Fibroblast of lung (primary cell): Measurements from ENCODE around the gene KCNJ6. TPM values are rescaled to one million over a fixed set of nuclear protein-coding genes. Genes with fewer than 3 reads are reported as not detected.

ENCODE experiments used
- DNase-seq, 2 donors: peaks; one replicate each; pipeline versions ENCODE4 v3.0.0 to v3.0.0-alpha.2; 2010; ENCODE audit warnings: low read depth in 2 of 2
- H2AFZ ChIP-seq: 2 replicates; pipeline ENCODE4 v1.5.1; 2012; ENCODE audit warnings: low read length, control low read depth, inconsistent platforms
- H3K27ac ChIP-seq: 2 replicates; pipeline ENCODE4 v1.5.1; 2011; ENCODE audit warnings: low read length, control low read depth; ENCODE audit not compliant: insufficient read depth
- H3K27me3 ChIP-seq: 2 replicates; pipeline ENCODE4 v1.5.1; 2011; ENCODE audit warnings: mild to moderate bottlenecking, low read length; ENCODE audit not compliant: control insufficient read depth, insufficient read depth
- H3K36me3 ChIP-seq: 2 replicates; pipeline ENCODE4 v1.5.1; 2011; ENCODE audit warnings: low read length; ENCODE audit not compliant: control insufficient read depth, insufficient read depth
- H3K4me1 ChIP-seq: 2 replicates; pipeline ENCODE4 v1.5.1; 2011; ENCODE audit warnings: low read length; ENCODE audit not compliant: control insufficient read depth, insufficient read depth; ENCODE audit errors: extremely low read depth
- H3K4me2 ChIP-seq: 2 replicates; pipeline ENCODE4 v1.5.1; 2011; ENCODE audit warnings: low read length, control low read depth; ENCODE audit not compliant: insufficient read depth; ENCODE audit errors: extremely low read depth
- H3K4me3 ChIP-seq, 4 experiments: fragments of 200-600 bp in 1 of 4; sonication (generic) in 1 of 4; replicated peaks in 1 of 4; 2 replicates each; pipeline ENCODE4 v1.5.1; 2011 to 2016; ENCODE audit warnings: low read length in 4 of 4, low read depth in 3 of 4, mild to moderate bottlenecking in 3 of 4, control low read depth in 2 of 4, inconsistent platforms in 1 of 4, mixed read lengths in 1 of 4; ENCODE audit not compliant: insufficient read depth in 1 of 4; ENCODE audit errors: control extremely low read depth in 1 of 4
- H3K79me2 ChIP-seq: 2 replicates; pipeline ENCODE4 v1.5.1; 2012; ENCODE audit warnings: mild to moderate bottlenecking, low read length, inconsistent platforms; ENCODE audit not compliant: control insufficient read depth, insufficient read depth
- H3K9ac ChIP-seq: 2 replicates; pipeline ENCODE4 v1.5.1; 2011; ENCODE audit warnings: mild to moderate bottlenecking, low read length, control low read depth; ENCODE audit not compliant: insufficient read depth
- H3K9me3 ChIP-seq: 2 replicates; pipeline ENCODE4 v1.5.1; 2012; ENCODE audit warnings: low read depth, low read length; ENCODE audit not compliant: control insufficient read depth, insufficient read depth
- H4K20me1 ChIP-seq: 2 replicates; pipeline ENCODE4 v1.5.1; 2011; ENCODE audit warnings: low read length; ENCODE audit not compliant: control insufficient read depth, insufficient read depth; ENCODE audit errors: extremely low read depth
- CTCF ChIP-seq, 2 donors: IDR thresholded peaks in 1 of 2; conservative IDR thresholded peaks in 1 of 2; 1 replicate in 1 of 2; 2 replicates in 1 of 2; pipeline ENCODE4 v1.5.1; 2011 to 2012; ENCODE audit warnings: low read length in 2 of 2, control low read depth in 1 of 2, inconsistent platforms in 1 of 2, low read depth in 1 of 2, mild to moderate bottlenecking in 1 of 2
- EZH2 ChIP-seq: IDR thresholded peaks from 2 replicates; pipeline ENCODE4 v1.5.1; 2012; ENCODE audit warnings: low read length, control low read depth, mild to moderate bottlenecking; ENCODE audit errors: missing control alignments
- polyA plus RNA-seq, 2 donors: library from polyadenylated mRNA; depleted of rRNA in 1 of 2; stranded (reverse) in 1 of 2; unstranded in 1 of 2; fragments of >200 nt; gene quantifications; 2 replicates each; pipeline ENCODE4 v1.2.1, GENCODE V29; 2011 to 2012; ENCODE audit warnings: missing spikeins in 1 of 2
- total RNA-seq: library from RNA; depleted of rRNA; stranded (reverse); fragments of >200 nt; gene quantifications from 2 replicates; pipeline ENCODE4 v1.2.1, GENCODE V29; 2014

Gene KCNJ6
- total and polyA plus RNA-seq, 2 donors (not counting 1 experiment from before 2014, with no cell fraction given), result under 0.01 to 7.6 TPM

GRCh38 chr21:37917612-37918011, 1.4 kb upstream of the KCNJ6 start:
- no peaks in the 10 kb centered on the region for H3K79me2 ChIP-seq
- TF ChIP-seq EZH2 (no peak), CTCF (conservative IDR thresholded peaks at IDR 0.05 in 1 of 2, IDR thresholded peaks at IDR 0.05 in 1 of 2; ENCODE audit: low read depth in 1 of 2, low read length in 2 of 2) (no peak)
- H3K4me2 ChIP-seq, result no peak overlapping the region
- peaks cover 4% of the 10 kb centered on the region for H3K4me1 ChIP-seq
- H3K9ac ChIP-seq, result no peak overlapping the region
- H3K27ac ChIP-seq, result no peak overlapping the region
- no peaks in the 10 kb centered on the region for H3K36me3 ChIP-seq
- peak; percentile 42 to 56 for DNase-seq
- no peak overlapping the region for H2AFZ ChIP-seq
- peaks cover 13% of the 10 kb centered on the region for H3K27me3 ChIP-seq
- H3K4me3 ChIP-seq, result no peak overlapping the region
- no peaks in the 10 kb centered on the region for H3K9me3 ChIP-seq
- H4K20me1 ChIP-seq, result no peaks in the 10 kb centered on the region

GRCh38 chr21:37915941-37916309, 332 bp downstream of the KCNJ6 start:
- peak overlapping the region; percentile 28 for H3K27ac ChIP-seq
- H3K36me3 ChIP-seq, result no peaks in the 10 kb centered on the region
- H3K79me2 ChIP-seq, result no peaks in the 10 kb centered on the region
- TF ChIP-seq CTCF (conservative IDR thresholded peaks at IDR 0.05 in 1 of 2, IDR thresholded peaks at IDR 0.05 in 1 of 2; ENCODE audit: low read depth in 1 of 2, low read length in 2 of 2), result no peak
- no peak for TF ChIP-seq EZH2
- H3K4me2 ChIP-seq, result peak overlapping the region; percentile 69
- DNase-seq, result no peak
- H3K9ac ChIP-seq, result peak overlapping the region; percentile 62
- no peaks in the 10 kb centered on the region for H3K9me3 ChIP-seq
- no peaks in the 10 kb centered on the region for H4K20me1 ChIP-seq
- H3K4me3 ChIP-seq, result peak overlapping the region; percentile 35 to 58 (median 50)
- peaks cover 4% of the 10 kb centered on the region for H3K4me1 ChIP-seq
- peak overlapping the region; percentile 3 for H2AFZ ChIP-seq
- peaks cover 13% of the 10 kb centered on the region for H3K27me3 ChIP-seq

- H3K9me3 ChIP-seq, result no peaks in the 10 kb centered on the region
- peaks cover 13% of the 10 kb centered on the region for H3K27me3 ChIP-seq
- H3K9ac ChIP-seq, result peak overlapping the region; percentile 62
- peak overlapping the region; percentile 69 for H3K4me2 ChIP-seq
- H3K4me3 ChIP-seq, result peak overlapping the region; percentile 35 to 58 (median 50)
- peaks cover 4% of the 10 kb centered on the region for H3K4me1 ChIP-seq
- H3K36me3 ChIP-seq, result no peaks in the 10 kb centered on the region
- peak overlapping the region; percentile 28 for H3K27ac ChIP-seq
- H2AFZ ChIP-seq, result peak overlapping the region; percentile 3
- no peak for DNase-seq
- H4K20me1 ChIP-seq, result no peaks in the 10 kb centered on the region
- no peaks in the 10 kb centered on the region for H3K79me2 ChIP-seq
- TF ChIP-seq EZH2, result no peak
Observed at GRCh38 chr21:37915497-37915911, 753 bp downstream of the KCNJ6 start.
